HG02981 (cell line): ENCODE results near the gene KREMEN1.

ENCODE experiments used
- ATAC-seq: cut with Tn5 transposase; IDR thresholded peaks from one replicate; pipeline ENCODE4 v1.9.1; 2021; ENCODE audit warnings: mild to moderate bottlenecking, moderate library complexity; ENCODE audit not compliant: unreplicated experiment

Gene KREMEN1

DNA sequence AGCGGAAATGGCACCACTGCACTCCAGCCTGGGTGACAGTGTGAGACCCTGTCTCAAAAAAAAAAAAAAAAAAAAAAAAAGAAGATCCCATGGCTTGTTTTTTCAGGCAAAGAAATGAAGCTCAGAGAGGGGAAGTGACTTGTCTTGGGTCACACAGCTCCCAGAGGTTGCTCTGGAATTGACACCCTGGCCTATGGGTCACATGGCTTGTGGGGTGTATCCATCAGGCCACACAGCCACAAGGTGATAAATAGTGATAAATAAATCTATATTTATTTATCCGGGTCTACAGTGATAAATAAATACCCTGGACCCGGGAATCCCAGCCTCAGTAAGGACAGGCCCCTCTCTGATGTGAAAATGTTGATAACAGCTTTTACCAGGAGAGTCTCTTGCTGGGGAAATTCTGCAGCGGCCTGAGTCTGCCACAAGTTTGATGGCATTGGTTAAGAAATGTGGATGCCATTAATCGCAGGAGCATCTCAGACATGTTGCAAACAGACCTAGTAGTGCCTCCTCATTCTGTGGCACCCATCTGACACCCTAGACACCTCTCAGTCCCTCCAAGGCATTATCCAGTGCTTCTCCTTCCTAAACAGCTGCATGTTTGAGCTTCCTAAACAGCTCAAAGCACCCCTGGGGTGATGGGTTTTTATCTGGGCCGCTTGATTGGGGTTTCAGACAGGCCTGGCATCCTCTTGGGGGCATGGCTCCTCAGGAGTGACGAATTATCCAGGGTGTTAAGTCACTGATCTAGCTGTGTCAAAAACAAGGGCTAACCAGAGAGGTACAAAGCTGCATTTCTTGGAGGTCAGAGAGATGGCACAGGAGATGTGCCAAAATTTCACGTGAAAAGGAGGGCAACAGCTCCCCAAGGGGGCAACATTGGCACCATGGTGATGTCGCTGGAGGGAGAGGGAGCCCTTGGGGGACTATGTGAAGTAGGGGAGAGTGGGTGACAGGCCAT lies 130.9 kb downstream of the KREMEN1 start:
- no peak for ATAC-seq

GRCh38 chr22:29204455-29205183 lies 131.8 kb downstream of the KREMEN1 start:
- ATAC-seq = no peak

GRCh38 chr22:29205252-29205593 lies 132.4 kb downstream of the KREMEN1 start:
- no peak for ATAC-seq

DNA sequence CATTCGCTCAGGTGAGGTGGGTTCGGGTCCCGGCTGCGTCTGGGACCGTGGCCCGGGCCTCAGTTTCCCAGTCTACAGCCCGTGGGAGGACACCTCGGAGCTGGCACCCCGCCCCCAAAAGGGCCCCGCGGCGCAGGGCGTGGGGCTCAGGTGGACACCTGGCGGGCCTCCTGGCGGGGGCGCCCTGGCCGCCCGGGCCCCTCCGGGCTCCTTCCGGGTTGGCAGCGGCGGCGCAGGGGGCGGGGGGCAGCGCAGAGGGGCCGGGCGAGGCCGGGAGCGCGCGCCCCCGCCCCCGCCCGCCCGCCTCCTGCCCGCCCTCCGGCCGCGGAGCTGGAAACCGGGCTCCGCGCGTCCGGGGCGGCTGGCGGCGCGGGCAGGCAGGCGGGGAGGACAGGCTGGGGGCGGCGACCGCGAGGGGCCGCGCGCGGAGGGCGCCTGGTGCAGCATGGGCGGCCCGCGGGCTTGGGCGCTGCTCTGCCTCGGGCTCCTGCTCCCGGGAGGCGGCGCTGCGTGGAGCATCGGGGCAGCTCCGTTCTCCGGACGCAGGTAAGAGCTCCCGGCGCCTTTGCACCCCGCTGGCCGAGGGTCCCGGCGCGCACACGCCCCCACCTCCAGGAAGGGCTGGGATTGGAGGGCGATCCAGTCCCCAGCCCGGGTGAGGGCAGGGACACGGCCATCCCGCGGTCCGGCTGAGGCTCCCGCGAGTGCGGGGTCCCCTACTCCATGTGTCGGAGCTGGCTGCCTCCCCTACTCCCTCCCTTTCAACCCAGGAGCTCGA lies 132.9 kb downstream of the KREMEN1 start, which contains the start of gene EMID1:
TSS of gene EMID1 (plus strand) at position 303 of the 778 bp plus-strand sequence. CDS start at position 446, 143 bp downstream.
- no peak for ATAC-seq

GRCh38 chr22:29206372-29207242 lies 133.8 kb downstream of the KREMEN1 start:
- no peak for ATAC-seq

- ATAC-seq = no peak
Observed at GRCh38 chr22:29207243-29207550, 134.4 kb downstream of the KREMEN1 start.

- ATAC-seq = no peak
Observed at GRCh38 chr22:29207562-29208501, 135.0 kb downstream of the KREMEN1 start.

DNA sequence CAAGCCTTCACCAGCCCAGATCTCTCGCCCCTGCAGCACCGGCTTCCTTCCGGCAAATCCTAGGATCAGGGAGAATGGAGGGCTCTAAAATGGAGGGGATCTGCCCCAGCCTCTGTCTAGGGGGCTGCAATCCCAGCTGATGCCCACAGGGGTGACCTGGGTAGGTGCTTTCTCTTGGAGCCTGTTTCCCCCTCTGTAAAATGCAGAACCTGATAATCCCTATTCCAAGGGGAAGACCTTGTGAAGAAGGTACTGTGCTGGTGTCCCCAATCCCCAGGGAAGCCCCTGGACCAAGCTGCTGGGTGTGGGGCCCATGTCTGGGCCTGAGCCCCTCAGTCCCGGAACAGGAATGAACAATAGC lies 135.6 kb downstream of the KREMEN1 start:
- ATAC-seq = no peak

- no peak for ATAC-seq
Observed at GRCh38 chr22:29208879-29209623, 136.2 kb downstream of the KREMEN1 start.

GRCh38 chr22:29209624-29209929 lies 136.7 kb downstream of the KREMEN1 start:
- no peak for ATAC-seq

DNA sequence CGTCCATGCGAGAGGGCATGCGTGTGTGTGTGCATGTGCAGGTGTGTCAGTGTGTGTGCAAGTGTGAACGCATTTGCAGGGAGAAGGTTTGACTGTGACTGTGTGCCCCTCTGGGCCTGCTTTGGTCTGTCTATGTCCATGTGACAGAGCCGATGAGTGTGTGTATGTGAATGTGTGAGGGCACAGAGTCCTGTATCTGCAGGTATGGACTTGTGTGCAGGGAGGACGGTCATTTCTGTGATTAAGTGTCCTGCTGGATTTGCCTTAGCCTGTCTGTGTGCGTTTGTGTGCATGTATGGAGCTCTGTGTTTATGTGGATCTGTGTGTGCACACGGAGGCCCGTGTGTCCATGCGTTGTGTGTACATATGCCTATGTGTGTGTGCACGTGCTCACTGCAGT lies 138.2 kb downstream of the KREMEN1 start:
- ATAC-seq = no peak

- no peak for ATAC-seq
Observed at GRCh38 chr22:29211466-29211865, 138.6 kb downstream of the KREMEN1 start.

GRCh38 chr22:29212743-29213142 lies 139.9 kb downstream of the KREMEN1 start:
- no peak for ATAC-seq

DNA sequence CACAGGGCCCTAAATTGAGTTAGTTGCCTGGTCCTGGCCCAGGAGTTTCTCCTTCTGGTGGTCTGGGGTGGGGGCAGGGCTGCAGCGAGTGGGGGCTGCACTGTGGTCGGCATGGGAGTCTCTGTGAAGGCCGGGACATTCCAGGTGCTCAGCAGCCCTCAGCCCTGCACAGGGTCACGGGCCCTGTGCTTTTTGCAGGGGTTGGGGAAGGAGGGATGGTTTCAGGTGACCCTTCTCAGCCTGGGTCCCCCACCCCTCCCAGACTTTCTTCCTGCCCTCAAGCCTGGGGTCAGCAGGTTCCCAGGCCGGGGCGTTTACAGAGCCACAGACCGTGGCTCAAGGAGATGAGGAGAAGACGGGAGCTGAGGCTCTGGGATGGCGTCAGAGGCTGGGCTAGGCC lies 140.7 kb downstream of the KREMEN1 start:
- no peak for ATAC-seq

GRCh38 chr22:29214232-29214631 lies 141.4 kb downstream of the KREMEN1 start:
- no peak for ATAC-seq

- no peak for ATAC-seq
Observed at GRCh38 chr22:29215012-29215860, 142.4 kb downstream of the KREMEN1 start.

DNA sequence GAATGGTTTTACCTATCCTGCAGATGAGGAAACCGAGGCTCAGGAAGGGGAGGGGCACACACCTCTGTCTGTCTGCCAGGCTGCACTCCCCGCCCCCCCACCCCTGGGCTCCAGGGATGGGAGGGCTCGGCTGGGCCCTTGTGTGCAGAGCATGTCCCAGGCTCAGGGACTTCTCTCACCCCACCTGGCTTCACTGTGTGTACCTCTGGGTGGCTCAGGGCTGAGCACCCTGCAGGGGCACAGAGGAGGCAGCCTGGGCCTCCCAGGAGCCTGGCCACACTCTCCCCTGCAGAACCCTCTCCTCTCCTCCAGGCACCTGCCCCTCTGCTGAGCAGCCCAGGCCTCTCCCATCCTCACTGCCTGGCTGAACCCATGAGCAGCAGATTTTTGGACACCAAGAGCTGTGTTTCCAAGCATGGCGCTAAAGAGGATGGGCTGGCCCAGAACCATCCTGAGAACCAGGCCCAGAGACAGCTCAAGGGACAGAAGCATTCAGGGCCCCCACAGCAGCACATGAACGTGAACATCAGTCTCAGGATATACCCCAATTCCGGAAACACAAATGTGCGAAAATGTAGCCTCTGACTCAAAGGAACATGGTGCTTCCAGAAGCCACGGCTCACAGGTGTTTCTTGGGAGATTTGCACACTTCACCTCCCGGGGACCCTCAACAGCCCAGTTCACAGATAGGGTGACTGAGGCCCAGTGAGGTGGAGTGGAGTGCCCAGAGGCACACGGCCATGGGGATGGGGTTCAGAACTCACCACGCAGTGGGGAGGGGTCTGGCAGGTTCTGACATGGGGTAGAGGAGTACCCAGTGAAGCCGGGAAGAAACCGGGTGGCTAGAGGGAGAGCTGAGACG lies 143.4 kb downstream of the KREMEN1 start:
- no peak for ATAC-seq
